ENCODE measurements around the gene ETFA.

Gene ETFA

GRCh38 chr15:76168237-76168984 lies 142.9 kb downstream of the ETFA start:
- DNase-seq = no peak

- DNase-seq = no peak
Measured at GRCh38 chr15:76165951-76166350, 145.3 kb downstream of the ETFA start.
